Measurements from ENCODE around the gene SIT1.

- TF ChIP-seq CTCF (IDR thresholded peaks at IDR 0.05) (no peak), POLR2A (IDR thresholded peaks at IDR 0.05) (no peak)
These were observed 2.9 kb upstream of the SIT1 start for GRCh38 chr9:35653611-35654010.

All from lower leg skin (tissue), 3 donors.